Right lobe of liver (tissue), 4 donors: ENCODE results near the gene PNPLA7.

Source experiments
- POLR2A ChIP-seq: fragments of 450-650 bp; IDR thresholded peaks from one replicate; pipeline ENCODE4 v1.6.1; 2017; ENCODE audit warnings: antibody characterized with exemption, mild to moderate bottlenecking
- TF ChIP-seq, protein P1 (sequence below), 4 donors: fragments of 200-600 bp in 3 of 4; fragments of 450-650 bp in 1 of 4; IDR thresholded peaks; one replicate each; pipeline versions ENCODE4 v1.5.1 to v1.8.0; 2016 to 2022; ENCODE audit warnings: antibody characterized with exemption in 4 of 4, mild to moderate bottlenecking in 2 of 4
- donor health status: DM: no; HTN: no; CAD: no.
- donor health status: DM: no; HTN: no; CAD: no.
- donor health status: DM: no; HTN: yes; CAD: no.

DNA sequence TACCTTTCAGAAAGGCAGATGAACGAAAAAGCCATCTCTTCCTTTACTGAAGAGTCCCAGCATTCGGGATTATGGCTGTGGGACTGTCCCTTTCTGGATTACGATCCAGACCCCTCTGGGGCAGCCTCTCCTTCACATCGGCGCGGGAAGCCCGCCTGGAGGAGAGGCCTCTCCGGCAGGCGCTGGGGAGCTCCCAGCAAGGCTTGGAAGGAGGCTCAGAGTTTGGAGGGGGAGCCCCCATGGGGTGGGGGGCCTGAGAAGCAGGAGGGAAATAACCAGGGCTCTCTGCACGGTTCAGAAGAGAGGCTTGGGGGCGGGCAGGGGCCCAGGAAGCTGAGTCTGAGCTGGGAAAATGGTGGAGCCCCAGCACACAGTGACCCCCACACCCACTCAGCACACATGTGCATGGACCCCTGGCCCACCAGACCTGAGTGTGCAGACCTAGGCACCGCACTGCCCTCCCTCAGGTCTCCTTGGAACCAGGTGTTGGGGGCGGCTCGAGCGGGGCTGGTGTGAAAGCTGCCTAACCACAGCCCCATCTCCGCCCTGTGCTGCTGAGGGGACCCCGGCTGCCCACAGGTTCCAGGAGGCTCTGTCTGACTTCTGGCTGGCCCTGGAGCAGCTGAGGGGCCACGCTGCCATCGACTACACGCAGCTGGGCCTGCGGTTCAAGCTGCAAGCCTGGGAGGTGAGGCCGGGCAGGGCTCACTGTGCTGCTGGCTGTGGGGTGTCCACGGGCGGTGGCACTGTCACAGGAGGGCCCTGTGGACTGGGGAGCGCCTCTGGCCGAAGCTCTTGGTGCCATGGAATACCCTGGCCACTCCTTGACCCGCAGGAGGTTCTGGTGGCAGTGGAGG is 122.5 kb downstream of the PNPLA7 start:
- TF ChIP-seq, protein P1, sequence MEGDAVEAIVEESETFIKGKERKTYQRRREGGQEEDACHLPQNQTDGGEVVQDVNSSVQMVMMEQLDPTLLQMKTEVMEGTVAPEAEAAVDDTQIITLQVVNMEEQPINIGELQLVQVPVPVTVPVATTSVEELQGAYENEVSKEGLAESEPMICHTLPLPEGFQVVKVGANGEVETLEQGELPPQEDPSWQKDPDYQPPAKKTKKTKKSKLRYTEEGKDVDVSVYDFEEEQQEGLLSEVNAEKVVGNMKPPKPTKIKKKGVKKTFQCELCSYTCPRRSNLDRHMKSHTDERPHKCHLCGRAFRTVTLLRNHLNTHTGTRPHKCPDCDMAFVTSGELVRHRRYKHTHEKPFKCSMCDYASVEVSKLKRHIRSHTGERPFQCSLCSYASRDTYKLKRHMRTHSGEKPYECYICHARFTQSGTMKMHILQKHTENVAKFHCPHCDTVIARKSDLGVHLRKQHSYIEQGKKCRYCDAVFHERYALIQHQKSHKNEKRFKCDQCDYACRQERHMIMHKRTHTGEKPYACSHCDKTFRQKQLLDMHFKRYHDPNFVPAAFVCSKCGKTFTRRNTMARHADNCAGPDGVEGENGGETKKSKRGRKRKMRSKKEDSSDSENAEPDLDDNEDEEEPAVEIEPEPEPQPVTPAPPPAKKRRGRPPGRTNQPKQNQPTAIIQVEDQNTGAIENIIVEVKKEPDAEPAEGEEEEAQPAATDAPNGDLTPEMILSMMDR (IDR thresholded peaks at IDR 0.05): no peak
- no peak for TF ChIP-seq POLR2A
